ENCODE results near the gene SLC22A12.

The SLC22A12 gene

DNA sequence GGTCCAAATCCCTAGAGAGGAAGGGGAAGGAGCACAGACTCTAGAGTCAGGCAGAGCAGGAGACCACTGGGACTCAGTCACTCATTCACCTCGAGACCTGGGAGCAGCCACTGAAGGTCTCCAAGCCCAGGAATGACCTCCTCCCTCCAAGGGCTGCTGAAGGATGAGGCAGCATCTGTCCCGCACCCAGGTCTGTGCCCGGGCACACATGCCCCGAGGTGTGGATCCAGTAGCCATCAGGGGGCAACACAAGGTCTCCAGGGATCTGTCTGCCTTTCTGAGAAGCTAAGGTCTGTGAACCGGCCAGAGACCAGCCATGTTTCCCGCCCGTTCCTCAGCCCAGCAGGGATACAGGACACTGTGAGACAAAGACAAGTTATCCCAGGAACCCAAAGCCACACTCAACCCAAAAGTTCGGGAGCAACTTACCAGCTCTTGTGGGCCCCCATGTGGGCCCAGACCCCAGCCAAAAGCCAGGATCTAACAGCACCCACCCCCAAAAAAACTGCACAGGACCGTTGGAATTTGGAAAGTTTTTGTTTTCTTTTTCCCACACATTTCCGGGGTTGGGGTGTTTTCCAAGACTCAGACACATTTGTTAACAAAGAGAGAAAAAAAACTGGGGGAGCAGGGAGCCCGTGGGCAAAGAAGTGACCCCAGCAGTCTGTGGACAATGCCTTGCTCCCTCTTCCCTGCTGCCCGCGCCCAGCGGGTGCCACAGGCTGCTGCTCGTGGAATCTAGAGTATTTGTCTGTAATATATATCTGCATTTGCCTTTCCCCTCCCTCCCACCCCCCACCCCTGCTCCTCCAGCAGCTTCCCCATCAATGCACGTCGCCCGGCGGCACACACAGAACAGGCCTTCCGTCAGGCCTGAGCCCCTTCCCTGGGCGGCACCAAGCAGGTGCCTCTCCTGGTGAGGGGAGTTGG lies 14.9 kb downstream of the SLC22A12 start:
- DNase-seq = no peak

DNA sequence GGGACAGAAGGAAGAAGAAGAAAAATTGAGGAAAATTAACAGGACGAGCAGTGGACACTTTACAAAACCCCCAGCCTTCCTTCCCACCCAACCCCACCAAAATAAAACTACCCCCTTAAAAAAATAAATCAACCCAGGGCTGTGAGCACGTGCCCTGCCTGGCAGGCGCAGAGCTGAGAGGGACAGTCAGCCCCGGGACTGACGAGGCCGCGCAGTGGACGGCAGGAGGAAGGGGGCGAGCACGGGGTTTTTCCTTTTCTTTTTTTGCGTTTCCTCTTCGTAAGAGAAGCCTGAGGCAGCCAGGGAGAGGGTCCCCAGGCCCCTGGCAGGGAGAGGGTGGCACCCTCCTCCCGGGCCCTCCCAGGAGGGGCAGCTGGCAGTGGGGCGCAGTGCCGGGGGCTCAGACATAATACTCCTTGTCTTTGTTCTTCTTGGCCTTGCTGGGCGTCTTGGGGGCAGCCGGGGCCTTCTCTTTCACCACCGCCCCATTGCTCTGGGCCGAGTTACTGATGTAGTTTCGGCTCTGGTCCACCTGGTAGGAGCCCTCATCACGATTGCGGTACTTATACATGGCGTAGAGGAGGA lies 15.9 kb downstream of the SLC22A12 start:
- no peak for DNase-seq

DNA sequence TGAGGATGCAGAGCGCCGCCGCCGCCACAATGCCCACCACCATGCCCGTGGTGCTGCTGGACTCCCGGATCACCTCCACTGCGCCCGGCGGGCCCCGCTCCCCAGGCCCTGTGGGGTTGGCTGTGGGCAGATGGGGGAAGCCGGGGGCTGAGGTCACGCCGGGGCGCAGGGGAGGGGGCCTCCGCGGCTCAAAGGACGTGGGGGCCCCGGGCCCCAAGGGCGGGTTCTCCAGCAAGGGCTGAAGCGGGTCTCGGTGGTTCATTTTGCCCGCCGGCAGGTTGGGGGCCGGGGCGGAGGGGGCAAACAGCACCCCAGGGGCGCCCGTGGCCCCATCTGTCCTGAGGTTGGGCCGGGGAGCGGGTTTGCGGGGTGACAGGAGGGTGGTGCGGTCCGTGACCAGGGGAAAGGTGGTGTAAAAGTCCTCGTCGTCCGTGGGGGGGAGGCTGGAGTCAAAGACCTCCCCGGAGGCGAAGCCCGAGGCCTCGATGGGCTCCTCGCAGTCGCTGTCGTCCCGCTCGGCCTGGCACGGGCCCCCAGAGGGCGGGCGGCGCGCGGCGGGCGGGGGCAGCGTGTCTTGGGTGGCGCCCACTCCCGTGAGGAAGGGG lies 16.5 kb downstream of the SLC22A12 start:
- no peak for DNase-seq

DNA sequence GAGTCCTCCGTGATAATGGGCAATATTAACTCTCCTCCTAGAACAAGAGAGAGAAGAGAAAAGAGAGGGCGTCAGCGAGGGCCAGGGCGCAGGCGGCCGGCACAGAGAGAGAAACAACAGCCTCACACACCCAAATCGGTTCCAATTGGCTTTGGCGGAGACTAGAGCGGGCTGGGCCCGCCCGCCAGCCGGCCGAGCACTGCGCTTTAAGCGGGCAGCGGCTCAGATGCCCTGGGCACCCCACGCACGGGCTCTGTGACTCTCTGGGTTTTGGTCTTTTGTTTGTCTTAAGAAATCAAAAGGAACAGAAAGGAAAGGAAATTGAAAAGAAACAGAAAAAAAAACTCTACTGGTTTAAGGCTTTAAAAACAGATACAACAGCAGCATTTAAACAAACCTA lies 17.0 kb downstream of the SLC22A12 start:
- no peak for DNase-seq

DNA sequence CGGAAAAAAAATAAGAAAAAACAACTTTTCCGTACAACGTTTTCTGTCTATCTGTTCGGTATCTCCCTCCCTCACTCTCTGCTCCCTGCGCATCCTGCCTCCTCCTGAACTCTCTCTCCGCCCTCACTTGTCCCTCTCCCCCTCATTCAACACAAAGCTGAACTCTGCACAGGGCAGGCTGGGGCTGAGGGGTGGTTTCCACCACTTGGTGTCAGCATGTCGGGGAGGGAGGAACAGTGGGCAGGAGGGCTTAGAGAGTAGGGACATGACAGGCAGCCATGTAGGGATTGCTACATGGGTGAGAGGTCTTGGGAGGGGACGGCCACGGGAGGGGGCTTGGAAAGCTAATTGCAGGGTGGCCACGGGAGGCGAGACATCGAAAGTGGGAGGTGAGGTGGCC lies 17.6 kb downstream of the SLC22A12 start:
- DNase-seq = no peak

DNA sequence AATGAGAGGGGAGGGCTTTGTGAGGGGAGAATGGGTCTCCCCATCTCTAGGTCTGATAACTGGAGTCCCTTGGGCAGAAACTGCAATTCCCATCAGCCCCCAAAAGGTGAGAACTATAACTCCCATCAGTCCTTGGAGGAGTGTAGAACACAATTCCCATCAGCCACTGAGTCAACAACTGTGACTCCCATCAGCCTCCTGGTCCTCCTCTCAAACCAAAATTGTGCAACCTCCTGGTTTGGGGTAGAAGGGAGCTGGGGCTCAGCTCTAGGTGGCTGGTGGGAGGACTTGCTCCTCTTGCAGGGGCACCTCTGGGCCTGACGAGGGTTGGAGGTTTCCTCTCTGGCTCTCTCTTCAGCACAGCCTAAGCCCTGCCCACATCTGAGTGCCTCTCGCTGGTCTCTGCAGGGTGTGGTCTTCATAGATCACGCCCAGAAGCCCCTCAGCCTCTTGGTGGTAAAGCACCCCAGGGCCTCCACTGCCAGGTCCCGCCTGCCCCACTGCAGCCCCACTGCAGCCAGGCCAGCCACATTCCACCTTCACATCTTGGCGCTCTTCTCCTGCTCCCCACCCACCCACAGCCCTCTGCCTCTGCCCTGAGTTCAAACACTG lies 18.5 kb downstream of the SLC22A12 start:
- no peak for DNase-seq

DNA sequence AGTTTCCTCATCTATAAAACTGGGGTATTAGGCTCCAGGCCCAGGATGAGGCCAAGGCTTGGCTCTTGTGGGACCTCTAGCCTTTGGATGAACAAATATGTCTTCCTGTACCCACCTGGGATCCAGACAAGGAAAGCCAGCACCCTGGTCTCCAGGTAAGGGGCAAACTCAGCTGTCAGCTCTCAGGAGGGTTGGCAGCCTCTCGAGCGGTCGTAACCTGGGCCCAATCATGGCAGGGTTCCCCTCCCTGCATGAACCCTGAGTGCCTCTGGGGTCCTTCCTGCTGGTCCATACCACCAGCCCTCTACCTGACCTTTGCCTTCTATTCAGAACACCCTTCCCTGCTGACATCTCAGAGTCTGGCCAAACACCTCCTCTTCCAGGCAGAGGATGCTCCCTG lies 19.6 kb downstream of the SLC22A12 start:
- no peak for DNase-seq

DNA sequence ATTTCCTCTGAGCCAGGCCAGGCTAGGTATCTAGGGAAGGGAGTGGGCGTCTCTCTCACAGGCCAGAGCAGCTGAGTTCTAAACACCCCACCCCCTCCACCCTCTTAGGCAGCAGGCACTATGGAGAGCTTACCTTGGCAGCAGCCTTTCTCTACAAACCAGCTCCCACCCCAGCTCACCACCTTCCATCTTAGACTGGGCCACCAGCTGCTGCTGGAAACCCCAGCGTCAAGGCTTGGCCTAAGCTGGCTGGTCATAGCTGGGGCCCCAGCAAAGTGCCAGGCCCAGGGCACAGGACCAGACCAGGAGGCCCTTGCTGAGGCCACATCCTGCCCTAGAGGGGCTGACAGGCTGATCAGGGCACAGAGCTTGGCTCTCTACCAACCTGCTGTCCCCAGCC lies 20.2 kb downstream of the SLC22A12 start:
- DNase-seq = no peak

DNA sequence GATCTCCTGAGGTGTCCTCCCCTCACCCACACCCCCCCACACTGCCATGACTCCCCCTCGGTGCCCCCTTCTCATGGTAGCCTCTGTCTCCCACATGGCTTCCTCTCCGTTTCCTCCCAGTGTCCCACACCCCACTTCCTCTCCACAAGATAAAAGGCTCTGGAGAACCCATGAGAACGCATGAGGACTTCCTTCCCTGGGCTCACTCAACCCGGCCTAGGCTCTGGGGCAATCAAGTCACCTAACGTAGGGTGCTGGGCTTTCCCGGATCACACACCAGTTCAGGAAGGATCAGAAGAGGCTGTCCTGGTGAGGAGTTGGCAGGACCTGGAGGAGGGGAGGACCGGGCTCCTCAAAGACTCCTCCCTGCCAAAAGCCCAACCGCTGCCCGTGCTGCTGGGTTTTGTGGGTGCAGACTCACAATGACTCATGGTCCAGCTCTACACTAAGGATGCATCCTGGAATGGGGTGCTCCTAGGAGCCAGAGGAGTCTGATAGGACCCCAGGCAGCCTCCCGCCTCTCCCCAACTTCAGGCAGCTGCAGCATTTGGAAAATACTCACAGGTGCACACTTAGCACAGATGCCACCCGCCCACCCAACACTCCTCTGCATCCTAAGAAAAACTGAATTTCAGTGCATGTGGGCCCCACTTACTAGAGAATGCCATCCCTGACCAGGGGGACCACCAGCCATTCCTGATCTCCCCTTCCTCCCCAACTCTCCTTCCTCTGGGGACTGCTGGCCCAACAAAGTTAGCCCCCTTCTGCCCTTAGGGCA lies 21.0 kb downstream of the SLC22A12 start:
- peak; percentile 52 for DNase-seq

DNA sequence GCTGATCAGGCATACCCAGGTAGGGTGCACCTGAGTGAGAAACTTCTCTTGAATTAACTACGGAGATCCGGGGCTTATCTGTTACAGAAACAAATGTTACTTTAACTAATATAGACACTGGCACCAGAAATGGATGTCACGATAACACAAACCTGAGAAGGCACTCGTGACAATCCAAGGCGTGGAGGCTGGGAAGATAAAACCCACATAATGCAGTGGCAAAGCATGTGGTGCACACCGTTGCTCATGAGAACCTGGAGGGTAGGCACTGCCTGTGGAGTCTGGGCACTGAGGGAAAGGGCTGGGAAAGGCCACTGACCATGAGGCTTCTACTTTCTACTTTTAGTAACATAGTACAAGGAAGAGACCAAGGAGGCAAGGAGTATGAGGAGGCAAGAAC lies 22.6 kb downstream of the SLC22A12 start:
- no peak for DNase-seq

DNA sequence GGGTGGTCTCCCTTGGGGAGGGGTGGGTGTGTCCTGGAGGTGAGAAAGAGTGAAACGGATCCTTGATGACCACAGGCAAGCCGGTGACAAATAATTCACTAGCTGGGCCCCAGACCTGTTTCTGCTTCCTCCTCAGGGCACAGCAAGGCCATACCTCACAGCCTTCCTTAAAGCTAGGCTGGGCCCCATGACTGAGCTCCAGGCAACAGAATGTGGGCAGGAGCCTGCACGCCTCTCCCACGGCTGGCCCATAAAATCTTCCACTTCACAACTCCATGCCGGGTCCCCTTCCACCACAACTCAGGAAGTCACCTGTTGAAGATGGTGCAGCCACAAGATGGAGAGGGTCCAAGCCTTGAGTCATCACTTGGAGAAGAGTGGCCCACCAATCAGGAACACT lies 23.9 kb downstream of the SLC22A12 start:
- DNase-seq = peak; percentile 12

DNA sequence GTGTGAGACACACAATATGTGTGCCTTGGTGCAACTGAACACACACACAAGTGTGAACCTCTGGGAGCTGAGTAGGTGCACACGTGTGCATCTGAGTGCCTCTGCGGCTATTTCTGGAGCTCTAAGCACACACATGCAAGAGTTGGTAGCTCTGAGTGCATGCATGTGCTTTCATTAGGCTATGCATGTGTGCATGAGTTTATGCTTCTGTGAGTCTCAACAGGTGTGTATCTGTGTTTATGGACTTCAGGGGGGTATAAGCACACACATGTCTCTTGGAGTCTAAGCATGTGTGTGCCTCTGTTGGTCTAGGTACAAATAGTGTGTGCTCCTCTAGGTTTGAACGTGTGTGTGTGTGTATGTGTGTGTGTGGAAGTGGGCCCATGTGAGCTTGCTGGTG lies 25.8 kb downstream of the SLC22A12 start:
- no peak for DNase-seq

DNA sequence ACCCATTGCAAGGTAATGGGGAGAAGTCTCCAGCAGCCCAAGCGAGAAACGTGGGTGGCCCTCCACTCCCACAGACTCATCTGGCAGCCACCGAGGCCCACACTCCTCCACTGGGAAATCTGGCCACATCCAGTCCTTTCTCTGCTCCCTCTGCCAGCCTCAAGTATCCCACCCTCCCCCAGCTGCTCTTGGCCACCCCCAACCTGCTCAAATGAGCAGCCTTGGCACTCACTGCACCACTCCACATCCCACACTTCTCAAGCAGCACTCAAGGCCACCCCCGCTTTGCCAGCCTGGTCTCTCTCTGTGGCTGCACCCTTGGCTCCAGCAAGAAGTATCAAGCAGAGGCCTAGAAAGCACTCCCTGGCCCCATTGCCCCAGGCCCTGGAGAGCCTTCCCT lies 28.2 kb downstream of the SLC22A12 start:
- DNase-seq = no peak

DNA sequence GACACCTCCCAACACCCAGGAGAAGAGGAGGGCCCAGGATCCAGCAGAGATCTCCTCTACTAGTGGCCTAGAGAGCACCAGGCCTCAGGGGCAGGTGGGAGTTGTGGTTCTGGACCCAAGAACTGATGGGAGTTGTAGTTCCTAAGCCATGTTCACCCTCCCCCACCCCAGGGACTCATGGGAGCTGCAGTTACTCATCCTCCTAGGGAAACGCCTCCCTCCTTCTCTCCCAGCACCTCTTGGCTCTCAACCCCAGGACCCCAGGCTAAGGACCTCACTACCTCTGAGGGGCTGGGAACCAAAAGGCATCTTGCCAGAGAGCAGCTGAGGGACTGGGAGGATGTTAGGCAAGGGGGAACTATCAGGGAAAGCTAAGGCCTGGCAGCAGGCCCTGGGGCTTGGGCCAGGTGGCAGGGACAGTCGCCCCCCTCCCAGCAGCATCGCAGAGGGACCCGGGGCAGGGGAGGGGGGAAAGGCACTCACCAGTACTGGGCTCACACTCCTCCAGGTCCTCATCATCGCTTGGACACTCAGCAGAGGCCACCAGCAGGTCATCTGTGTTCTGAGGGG lies 28.9 kb downstream of the SLC22A12 start:
- no peak for DNase-seq

DNA sequence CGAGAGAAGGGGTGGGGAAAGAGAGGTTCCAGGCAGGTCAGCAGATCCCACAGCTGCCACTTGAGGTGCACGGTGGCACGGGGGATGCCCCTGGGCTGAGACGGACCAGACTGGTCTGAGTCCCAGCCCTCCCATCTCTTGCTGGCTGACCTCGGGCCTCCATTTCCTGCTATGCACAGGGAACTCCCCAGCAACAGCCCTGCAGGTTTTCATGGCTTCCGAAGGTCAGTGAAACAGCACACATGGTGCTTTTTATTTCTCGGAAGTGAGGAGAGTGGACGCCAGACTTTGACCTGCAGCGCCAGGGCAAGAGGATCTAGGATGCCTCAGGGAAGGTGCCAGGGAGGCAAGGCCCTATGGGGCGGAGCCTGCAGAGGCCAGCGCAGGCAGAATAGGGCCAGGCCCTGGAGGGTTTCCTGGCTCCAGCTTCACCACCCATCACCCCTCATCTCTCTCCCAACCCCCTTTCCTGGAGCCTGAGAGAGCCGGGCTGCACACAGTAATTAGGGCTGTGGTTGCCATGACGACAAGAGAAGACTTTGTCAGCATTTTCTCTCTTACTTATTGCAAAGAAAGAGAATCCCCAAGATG lies 29.5 kb downstream of the SLC22A12 start:
- DNase-seq = no peak

DNA sequence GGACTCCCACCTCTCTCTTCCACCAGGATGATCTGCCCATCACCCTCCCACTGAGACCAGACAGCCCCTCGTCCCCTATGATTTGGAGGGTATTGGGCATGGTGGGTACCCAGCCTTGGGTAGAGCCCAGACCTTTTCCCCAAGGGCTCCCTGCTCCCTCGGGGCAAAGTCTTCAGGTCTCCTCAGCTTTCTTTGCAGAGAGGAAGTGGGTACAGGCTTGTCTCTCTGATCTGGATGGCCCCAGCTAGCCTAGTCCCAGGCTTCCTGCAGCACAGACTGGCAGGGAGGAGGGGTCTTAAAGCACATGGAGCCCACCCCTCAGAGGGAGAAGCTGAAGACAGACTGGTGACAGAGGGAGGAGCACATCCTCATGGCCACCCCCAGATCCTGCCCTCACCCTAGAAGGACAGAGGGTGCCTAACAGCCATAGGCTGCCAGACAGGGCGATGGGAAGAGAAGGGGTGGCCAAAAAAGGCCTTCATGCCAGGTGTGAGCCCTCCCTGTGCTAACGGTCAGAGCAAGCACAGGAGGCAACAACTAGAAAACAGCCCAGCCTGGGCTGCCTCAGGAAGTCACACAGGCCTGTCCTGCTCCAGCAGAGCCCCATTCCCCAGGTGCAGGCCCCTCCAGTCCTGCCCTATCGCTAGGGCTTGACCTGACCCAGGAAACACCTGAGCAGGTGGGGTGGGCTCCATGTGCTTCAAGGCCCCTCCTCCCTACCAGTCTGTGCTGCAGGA lies 30.4 kb downstream of the SLC22A12 start:
- no peak for DNase-seq

DNA sequence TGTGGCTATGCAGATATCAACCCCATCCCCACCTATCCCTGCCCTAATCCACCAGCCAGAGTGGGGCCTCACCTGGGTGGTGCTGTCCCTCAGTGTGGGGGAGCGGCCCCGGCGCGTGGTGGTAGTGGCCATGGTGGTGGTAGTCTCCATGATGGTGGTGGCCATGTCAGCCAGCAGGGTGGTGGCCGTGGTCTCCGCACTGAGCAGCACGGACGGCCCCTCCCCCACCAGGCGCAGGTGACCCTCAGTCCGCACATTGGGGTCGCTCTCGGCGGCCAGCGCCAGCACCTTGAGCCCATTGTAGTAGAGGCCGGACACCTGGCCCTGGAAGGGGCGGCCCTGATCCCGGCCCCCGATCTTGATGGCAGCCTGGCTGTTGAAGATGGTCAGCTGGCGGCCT lies 31.7 kb downstream of the SLC22A12 start:
- DNase-seq = no peak

DNA sequence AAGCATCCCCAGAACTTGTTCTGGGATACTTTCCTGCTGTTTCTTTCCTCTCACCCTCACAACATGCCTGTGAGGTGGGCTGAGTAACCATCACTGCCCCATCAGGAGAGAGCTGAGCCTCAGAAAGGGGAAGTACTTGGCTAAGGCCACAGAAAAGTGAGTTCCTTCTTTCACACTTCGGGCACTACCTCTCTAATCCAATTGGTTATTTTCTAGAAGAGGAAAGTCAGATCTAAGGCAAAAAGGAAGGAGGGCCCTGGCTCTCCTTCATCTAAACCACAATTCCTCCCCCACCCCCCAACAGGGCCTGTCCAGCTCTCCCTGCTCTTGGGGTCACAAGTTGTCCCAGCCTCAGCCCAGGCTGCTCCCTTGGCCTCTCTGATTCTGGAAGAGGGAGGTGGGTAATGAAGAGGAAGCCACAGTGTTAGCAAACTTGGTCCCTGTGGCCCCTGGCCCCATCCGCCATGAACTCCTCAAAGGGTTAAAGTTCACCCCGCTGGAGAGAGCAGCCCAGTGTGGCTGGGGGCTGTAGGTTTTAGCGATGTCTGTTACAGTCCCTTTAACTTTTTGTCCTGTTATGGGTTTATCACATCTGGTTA lies 34.0 kb downstream of the SLC22A12 start:
- DNase-seq = peak; percentile 76

DNA sequence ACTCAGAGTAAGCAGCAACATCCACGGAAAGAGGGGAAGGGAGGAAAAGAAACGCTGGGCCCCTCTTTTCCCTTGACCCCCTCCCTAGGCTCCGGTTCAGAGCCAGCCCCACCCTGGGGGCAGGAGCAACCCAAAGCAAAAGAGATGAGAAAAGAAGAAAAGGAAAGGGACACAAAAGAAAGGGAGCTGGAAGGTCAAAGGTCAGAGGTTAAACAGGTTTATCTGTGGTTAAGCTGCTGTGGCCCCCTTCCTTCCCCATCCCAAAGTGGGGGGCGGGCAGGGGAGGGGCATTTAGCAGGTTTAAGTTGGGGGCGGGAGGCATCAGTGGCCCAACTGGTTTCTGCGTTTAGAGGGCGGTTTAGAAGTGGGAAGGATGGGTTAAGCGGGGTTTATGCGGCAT lies 35.6 kb downstream of the SLC22A12 start:
- no peak for DNase-seq

DNA sequence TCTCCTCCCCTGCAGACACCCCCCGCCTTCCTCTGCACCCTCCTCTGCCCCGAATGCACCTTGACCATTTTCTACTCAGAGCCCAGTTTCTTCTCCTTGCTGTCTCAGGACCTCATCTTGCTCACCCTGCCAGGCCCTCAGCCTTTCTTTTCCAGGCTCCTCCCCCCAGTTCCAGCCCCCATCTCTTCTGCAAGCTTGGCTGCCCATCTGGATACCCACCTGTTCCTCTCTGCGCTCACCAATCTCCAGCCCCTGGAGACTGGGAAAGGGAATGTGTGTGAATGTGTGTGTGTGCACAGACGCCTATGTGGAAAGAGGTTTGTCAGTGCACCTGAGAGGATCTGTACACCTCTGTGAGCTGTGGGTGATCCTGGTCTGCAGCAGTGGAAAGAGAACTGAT lies 36.4 kb downstream of the SLC22A12 start:
- DNase-seq = no peak

DNA sequence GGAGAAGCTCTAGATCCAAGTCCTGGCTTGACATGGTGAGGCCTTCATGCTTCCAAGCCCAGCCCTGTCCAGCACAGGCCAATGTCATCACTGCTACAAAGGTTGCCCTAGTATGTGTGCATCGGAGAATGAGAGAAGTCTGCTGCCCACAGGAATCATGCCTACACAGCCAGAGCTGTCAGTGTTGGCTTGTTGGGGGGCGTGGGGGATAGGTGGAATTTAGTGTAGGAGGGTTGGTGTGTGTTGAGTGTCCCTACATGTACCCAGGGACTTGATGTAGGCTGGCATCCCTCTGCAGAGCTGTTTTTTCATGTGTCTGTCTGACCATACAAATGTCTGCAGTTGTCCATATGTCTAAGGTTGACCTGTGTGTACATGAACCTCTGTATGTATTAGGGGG lies 37.6 kb downstream of the SLC22A12 start:
- no peak for DNase-seq

Data from inflammatory macrophage treated with lipopolysaccharide for 4 hours (primary cell).